Frontal cortex (tissue), 4 donors: Measurements from ENCODE around the gene EPN3. TPM values are rescaled to one million over a fixed set of nuclear protein-coding genes. Genes with fewer than 3 reads are reported as not detected.

Experiments used
- DNase-seq, 2 donors: peaks; one replicate each; pipeline ENCODE4 v3.0.0; 2012; ENCODE audit warnings: low spot score in 2 of 2
- FAIRE-seq: peaks from 2 replicates; lab custom pipeline; 2012; peaks lifted over from hg19 to GRCh38; lab: Jason Lieb, UNC
- total RNA-seq: library from RNA; depleted of rRNA; stranded (reverse); fragments of >200 nt; gene quantifications from one replicate; pipeline ENCODE4 v1.2.3, GENCODE V29; 2014
- donor health status: control.
- donor health status: control.
- donor health status: control.

Gene EPN3
- total RNA-seq, 1 donor from 2014 or later: 0.41 TPM

- no peak for DNase-seq
Observed at GRCh38 chr17:50582741-50583140, 50.2 kb downstream of the EPN3 start.

GRCh38 chr17:50583641-50584040, 51.1 kb downstream of the EPN3 start:
- DNase-seq: no peak

More at GRCh38 chr17:50582741-50583140, 50.2 kb downstream of the EPN3 start:
- no peak for FAIRE-seq

GRCh38 chr17:50584116-50584515, 51.6 kb downstream of the EPN3 start:
- DNase-seq (no peak), FAIRE-seq (no peak)

More at GRCh38 chr17:50583641-50584040, 51.1 kb downstream of the EPN3 start:
- FAIRE-seq: no peak

GRCh38 chr17:50584749-50585148, 52.2 kb downstream of the EPN3 start:
- DNase-seq (no peak), FAIRE-seq (no peak)

- FAIRE-seq: no peak
- no peak for DNase-seq
Observed at GRCh38 chr17:50585346-50585745, 52.8 kb downstream of the EPN3 start.

- FAIRE-seq (no peak), DNase-seq (no peak)
Observed at GRCh38 chr17:50585891-50586290, 53.4 kb downstream of the EPN3 start.

GRCh38 chr17:50586421-50587247, 54.1 kb downstream of the EPN3 start:
- FAIRE-seq (no peak), DNase-seq (no peak)

GRCh38 chr17:50587571-50587970, 55.0 kb downstream of the EPN3 start:
- DNase-seq (no peak), FAIRE-seq (no peak)

GRCh38 chr17:50588391-50589049, 56.0 kb downstream of the EPN3 start:
- DNase-seq: no peak
- no peak for FAIRE-seq

GRCh38 chr17:50589095-50589705, 56.7 kb downstream of the EPN3 start:
- FAIRE-seq: no peak
- no peak for DNase-seq

- no peak for DNase-seq
- FAIRE-seq: no peak
Observed at GRCh38 chr17:50590946-50591737, 58.6 kb downstream of the EPN3 start.

- DNase-seq (no peak), FAIRE-seq (no peak)
Observed at GRCh38 chr17:50593321-50593720, 60.8 kb downstream of the EPN3 start.

Other genes starting within 250 kb of the EPN3 start
- gene XYLT2, start 186.6 kb upstream of the EPN3 start, total RNA-seq: 9.0 TPM
- gene MRPL27, start 159.6 kb upstream of the EPN3 start, total RNA-seq: 38.7 TPM
- 1.2 TPM for gene EME1, start 159.5 kb upstream of the EPN3 start, total RNA-seq
- 38.7 TPM for gene LRRC59, start 135.2 kb upstream of the EPN3 start, total RNA-seq
- 2.0 TPM for gene ACSF2, start 106.5 kb upstream of the EPN3 start, total RNA-seq
- gene CHAD, start 63.9 kb upstream of the EPN3 start, total RNA-seq: not detected
- gene RSAD1, start 53.9 kb upstream of the EPN3 start, total RNA-seq: 17.1 TPM
- gene MYCBPAP, start 24.3 kb upstream of the EPN3 start, total RNA-seq: 0.82 TPM
- gene SPATA20, start 14.4 kb downstream of the EPN3 start, total RNA-seq: 26.9 TPM
- 7.7 TPM for gene CACNA1G, start 28.0 kb downstream of the EPN3 start, total RNA-seq
- gene ABCC3, start 102.1 kb downstream of the EPN3 start, total RNA-seq: not detected
- 28.9 TPM for gene ANKRD40, start 175.2 kb downstream of the EPN3 start, total RNA-seq
- gene LUC7L3, start 186.9 kb downstream of the EPN3 start, total RNA-seq: 115 TPM
- gene ANKRD40CL, start 234.8 kb downstream of the EPN3 start, total RNA-seq: not detected